Stimulated activated CD8-positive, alpha-beta memory T cell treated with anti-CD3 and anti-CD28 coated beads, Interleukin-15, amount 100 ng/mL, for 1 hour (primary cell): Measurements from ENCODE around the gene PTPRG.
"Not testable (repeated sequence)": the region's sequence is repeated elsewhere in the genome, so short reads cannot be mapped to it uniquely, and the experiment has no call there.

Experiments
- DNase-seq: peaks from one replicate; pipeline ENCODE4 v3.0.0-alpha.2; 2020; ENCODE audit warnings: low read depth

Gene PTPRG

GRCh38 chr3:61802772-61803171 lies 241.4 kb downstream of the PTPRG start:
- no peak for DNase-seq

DNA sequence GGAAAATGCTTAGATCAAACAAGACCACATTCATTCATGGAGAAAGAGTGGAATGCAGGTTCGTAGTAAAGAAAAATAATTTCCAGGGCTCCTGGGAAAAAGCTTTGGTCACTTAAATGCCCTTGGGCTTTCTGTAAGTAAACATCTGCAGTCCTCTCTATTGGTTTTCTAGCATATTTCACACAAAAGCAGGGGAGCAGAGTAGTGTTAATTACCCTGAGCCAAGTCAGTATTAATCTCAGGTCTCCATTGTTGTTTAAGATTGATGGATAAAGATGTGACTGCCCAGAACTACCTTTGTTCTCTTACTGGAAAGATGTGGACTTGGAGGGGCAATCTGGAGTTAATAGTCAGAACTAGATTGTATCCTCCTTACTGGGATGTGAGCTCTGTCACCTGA lies 242.6 kb downstream of the PTPRG start:
- DNase-seq = no peak

DNA sequence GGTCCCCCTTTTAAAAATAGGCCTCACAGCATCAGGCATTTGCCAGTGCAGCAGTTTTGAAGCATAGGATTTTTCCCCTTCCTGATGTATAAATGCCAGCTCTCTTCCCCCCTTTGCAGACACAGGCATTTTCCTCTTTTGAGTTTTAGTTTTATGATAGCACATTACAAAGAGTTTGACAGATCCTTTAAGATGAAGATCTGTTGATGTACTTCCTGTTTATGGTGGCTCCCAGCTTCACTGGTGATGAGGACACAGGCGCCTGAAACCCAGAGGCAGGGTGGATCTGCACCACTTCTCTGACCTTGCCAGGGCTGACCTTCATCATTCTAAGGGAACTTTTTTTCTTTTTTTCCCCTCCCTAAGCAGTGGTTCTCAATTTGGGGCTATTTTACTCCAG lies 243.4 kb downstream of the PTPRG start:
- DNase-seq = no peak

- no peak for DNase-seq
Observed at GRCh38 chr3:61805510-61806080, 244.2 kb downstream of the PTPRG start.

DNA sequence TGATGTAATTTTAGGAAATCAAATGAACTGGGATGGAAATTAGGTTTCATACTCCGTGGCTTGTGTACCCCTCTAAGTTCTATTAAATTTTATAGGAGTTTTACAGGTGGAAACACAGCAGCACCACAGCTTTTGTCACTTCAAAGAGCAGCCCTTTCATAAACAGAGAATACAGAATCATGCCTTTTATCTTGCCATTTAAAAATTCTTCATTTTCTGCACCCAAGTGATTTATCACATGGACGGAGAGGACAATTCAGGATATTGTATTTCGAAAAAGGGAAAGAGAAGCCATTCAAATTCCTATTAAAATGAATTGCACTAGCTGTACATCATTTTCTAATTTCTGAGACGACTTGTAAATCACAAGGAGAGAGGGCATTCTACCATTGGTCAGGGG lies 245.4 kb downstream of the PTPRG start:
- DNase-seq = no peak

- DNase-seq = no peak
Observed at GRCh38 chr3:61807865-61808276, 246.5 kb downstream of the PTPRG start.

GRCh38 chr3:61808526-61808925 lies 247.2 kb downstream of the PTPRG start:
- no peak for DNase-seq

DNA sequence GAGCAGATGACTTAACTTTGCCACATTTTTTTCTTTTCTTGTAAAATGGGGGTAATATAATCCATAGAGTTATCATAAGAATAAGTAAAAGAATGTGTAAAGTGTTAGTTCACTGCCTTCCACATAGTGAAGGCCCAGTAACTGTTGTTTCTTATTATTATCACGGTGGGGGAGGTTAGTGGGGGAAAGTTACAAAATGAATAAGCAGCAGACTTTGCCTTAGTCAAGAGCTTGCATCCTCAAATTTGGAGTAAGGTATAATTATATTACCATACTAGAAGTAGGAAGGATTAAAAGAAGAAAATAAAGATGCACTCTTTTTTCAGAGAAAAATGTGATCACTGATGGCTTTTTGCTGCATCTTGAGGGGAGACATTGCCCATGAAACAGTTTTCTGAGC lies 247.6 kb downstream of the PTPRG start:
- DNase-seq = no peak

DNA sequence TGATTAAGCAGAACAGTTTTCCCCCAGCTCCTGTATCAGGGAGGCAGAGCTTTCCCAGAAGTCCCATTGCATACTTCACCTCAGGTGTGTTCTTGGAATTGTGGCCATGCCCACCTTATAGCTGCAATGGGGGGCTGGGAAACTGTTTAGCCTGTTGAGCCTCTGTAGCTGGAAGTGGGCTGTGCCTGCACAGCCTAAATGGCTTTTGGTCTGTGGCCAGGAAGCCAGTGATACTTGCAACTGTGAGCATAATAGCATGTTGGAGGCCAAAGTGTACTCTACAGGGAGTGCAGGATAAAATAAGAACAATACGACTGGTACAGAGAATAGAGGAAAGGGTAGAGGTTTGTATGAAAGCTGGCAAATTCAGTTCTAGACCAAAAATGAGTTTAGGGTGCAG lies 248.5 kb downstream of the PTPRG start:
- no peak for DNase-seq

- DNase-seq = no peak
Observed at GRCh38 chr3:61810953-61811497, 249.7 kb downstream of the PTPRG start.

DNA sequence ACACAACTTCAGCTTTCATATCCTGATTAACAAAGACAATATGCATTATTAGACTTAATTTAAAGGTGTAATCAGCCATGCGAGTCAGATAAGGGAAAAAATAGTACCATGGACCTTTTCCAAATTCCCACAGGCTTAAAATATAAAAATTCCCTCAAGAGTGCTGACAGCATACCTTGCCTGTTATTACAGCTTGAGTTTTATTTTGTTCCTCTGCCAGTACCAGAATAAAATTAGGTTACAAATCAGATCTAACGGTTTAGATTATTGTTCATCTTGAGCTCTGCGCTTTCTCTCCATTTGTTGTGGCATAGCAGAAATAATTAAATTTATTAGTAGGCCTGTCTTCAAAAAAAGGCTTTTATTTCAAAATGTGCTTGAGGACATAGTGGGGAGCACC lies 250.3 kb downstream of the PTPRG start:
- DNase-seq = no peak

DNA sequence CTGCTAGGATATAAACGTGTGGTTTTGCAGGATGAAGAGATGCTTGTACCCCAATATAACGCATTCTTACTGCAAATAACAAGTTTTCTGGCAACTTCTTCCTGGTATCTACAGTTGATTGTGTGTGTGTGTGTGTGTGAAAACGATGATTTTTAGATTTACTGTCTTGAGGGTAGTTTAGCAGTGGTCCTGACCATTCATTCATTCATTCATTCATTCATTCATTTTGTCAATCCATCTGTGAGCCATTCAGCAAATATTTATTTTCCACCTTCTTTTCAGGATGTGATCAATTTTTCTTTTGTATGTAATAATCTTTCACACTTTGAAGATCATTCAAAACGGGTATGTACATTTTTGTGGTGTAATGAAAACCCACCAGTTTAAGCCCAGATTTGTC lies 250.7 kb downstream of the PTPRG start:
- no peak for DNase-seq

- DNase-seq = no peak
Observed at GRCh38 chr3:61812517-61812916, 251.1 kb downstream of the PTPRG start.

DNA sequence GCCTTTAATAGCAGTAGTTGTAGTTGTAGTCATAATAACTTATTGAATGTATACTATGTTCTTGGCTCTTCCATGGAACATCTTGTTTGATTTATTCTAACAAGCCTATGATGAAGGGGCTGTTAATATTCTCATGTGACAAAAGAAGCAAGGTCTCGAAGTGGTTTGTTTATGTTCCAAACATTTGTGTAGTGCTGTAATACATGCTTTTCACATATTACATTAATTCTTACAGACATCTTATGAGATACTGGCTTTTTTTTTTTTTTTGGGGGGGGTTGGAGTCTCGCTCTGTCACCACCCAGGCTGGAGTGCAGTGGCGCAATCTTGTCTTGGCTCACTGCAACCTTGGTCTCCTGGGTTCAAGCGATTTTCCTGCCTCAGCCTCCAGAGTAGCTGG lies 252.3 kb downstream of the PTPRG start:
- DNase-seq = no peak

DNA sequence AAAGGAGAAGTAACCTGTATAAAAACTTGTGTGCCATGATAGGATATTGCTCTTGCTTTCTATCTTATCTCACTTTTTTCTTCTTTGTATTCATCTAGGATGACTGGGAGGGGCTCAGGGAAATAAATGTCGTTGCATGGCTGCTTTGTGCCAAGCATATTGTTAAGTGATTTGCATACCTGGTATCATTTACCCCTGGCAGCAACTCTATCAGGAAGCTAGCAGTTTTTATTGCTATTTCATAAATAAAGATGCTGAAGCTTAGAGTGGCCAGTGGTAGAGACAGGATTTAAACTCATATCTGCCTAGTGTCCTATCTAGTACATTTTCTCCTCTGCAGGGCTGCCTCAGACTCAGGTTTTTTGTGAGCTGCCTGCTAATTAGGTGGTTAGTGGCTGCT lies 253.3 kb downstream of the PTPRG start:
- DNase-seq = no peak

DNA sequence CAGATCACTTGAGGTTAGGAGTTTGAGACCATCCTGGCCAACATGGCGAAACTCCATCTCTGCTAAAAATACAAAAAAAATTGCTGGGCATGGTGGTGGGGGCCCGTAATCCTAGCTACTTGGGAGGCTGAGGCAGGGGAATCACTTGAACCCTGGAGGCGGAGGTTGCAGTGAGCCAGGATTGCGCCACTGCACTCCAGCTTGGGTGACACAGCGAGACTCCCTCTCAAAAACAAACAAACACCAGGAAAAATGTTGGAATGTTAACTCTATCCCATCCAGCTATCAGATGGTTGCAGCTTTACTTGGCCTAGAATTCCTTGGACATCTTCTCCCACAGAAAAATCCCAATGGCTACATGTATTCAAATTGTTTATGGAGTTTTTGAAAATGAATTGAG lies 254.9 kb downstream of the PTPRG start:
- DNase-seq = not testable (repeated sequence)

DNA sequence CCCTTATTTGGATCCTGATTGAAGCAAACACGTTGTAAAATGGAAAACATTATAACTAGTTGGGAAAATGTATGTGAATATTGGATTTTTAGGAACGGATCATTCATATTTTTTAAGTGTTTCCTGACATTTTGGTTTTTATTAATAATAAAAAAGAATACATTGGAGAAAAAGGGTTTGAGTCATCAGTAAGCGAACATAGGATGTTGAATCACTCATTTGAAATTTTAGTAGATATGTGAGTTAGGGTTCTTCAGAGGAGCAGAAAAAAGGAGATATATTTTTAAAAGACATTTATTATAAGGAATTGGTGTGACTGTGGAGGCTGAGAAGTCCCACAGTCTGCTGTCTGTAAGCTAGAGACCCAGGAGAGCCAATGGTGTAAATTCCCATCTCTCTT lies 258.5 kb downstream of the PTPRG start:
- no peak for DNase-seq

- no peak for DNase-seq
Observed at GRCh38 chr3:61820306-61820992, 259.1 kb downstream of the PTPRG start.

DNA sequence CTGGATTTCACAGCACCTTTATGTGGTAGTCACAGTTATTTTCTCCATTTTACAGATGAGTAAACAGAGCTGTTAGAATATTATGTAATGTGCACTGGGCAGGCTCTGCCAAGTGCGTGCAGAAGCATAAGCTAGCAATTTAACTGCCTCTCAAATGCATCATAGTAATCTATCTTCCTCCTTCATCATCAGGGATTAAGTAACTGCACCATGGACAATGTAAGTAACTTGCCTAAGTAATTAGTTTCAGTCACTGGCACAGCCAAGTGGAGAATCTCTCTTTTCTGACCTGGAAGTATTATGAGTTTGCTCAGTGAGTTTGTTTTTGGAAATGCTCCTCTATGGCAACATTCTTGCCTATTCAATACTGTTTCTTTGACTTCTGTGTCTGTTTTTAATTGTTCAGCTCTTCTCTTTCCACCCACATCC lies 260.5 kb downstream of the PTPRG start:
- no peak for DNase-seq

- no peak for DNase-seq
Observed at GRCh38 chr3:61822588-61822987, 261.2 kb downstream of the PTPRG start.

- DNase-seq = no peak
Observed at GRCh38 chr3:61824553-61825135, 263.3 kb downstream of the PTPRG start.

- DNase-seq = no peak
Observed at GRCh38 chr3:61826161-61826560, 264.8 kb downstream of the PTPRG start.

DNA sequence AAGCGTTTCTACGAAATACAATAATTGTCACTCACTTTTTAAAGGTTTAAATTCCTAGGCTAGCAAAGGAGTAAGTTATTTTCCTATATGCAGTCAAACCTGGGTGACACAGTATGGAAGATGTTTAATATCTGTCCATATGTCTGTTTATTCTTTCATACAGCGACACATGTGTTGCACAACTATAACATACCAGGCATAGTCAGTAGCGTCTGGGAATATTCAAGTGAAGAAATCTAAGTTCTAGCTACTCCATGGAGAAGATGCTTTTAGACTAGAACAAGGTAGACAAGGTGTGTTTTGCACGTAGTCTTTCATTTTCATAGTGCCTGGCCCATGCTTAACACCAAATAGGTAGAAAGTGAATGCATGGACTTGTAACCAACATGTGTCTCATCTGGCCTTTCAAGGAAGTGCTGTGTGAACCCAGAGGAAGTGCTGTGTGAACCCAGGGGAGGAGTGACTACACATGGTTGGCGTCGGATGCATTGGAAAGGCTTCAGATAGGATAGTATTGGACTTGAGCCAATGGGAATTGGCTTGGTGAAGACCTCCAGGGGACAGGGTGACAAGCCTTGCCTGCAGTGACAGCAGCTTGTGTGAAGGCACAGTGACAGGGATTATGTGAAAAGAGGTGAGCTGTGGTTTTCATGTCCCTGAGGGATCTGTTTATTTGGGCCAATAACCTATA lies 267.0 kb downstream of the PTPRG start:
- DNase-seq = no peak
